Mucosa of rectum (tissue), 2 donors: ENCODE data around the gene PRRX2.

Experiments used
- H3K27ac ChIP-seq, 2 donors: one replicate each; pipeline ENCODE4 v1.7.0; 2013; ENCODE audit warnings: inconsistent platforms in 2 of 2, low read depth in 2 of 2, low read length in 2 of 2
- H3K27me3 ChIP-seq, 2 donors: one replicate each; pipeline ENCODE4 v1.7.0; 2013; ENCODE audit warnings: low read length in 2 of 2; ENCODE audit not compliant: control insufficient read depth in 2 of 2, insufficient read depth in 2 of 2
- H3K36me3 ChIP-seq, 2 donors: one replicate each; pipeline ENCODE4 v1.7.0; 2013; ENCODE audit warnings: low read length in 2 of 2; ENCODE audit not compliant: control insufficient read depth in 2 of 2, insufficient read depth in 2 of 2
- H3K4me1 ChIP-seq, 2 donors: one replicate each; pipeline ENCODE4 v1.7.0; 2013; ENCODE audit warnings: low read length in 2 of 2, mild to moderate bottlenecking in 1 of 2; ENCODE audit not compliant: control insufficient read depth in 2 of 2, insufficient read depth in 2 of 2
- H3K4me3 ChIP-seq, 2 donors: one replicate each; pipeline ENCODE4 v1.7.0; 2013; ENCODE audit warnings: low read length in 2 of 2
- H3K9ac ChIP-seq, 2 donors: one replicate each; pipeline ENCODE4 v1.7.0; 2013; ENCODE audit warnings: low read length in 2 of 2, low read depth in 1 of 2, mild to moderate bottlenecking in 1 of 2
- H3K9me3 ChIP-seq, 2 donors: one replicate each; pipeline ENCODE4 v1.7.0; 2013; ENCODE audit warnings: low read length in 2 of 2; ENCODE audit not compliant: control insufficient read depth in 2 of 2
- donor health status: healthy.
- donor health status: Normal muscosa, but diverticular disease.

PRRX2 gene

DNA sequence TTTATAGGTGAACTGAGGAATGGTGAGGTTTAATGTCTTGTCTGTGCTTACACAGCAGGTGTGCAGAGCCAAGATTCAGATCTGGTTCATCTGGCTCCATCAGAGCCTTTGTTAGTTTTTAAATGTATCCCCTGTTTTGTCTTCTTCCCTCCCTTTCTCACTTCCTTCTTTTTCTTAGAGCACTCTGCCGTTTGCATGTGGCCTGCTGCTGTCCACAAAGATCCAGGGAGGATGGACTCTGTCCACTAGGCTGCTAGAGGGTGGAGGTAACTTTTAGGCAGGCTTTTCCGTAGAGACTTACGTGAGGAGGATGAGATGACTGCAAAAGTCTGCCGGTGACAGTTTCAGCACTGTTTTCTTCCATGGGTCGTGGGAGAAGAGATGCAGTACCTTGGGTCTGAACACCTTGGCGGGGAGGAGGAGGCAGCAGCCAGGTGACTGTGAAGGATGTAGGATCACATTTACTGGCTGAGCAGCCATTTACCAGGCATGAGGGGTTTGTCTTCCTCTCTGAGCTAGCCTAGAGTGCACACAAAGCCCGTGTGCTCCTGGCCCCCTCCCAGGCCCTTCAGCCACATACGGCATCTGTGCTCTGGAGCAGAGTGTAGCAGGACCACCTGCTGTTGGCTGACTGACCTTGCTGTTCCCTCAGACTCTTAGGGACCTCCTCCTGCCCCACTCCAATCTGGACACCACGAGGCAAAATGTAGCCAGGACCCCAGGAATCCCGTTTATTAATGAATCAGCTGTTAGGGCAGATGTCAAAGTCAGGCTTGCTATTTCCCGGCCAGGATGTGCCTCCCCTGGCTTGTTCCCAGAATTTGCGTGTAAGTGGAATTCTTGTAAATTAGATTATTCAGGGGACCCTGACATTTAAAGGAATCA is 37.6 kb upstream of the PRRX2 start:
- Histone ChIP-seq H3K27ac (peak overlapping the region in 1 of 2 donors; percentile 94), H3K9me3 (no peaks in the 10 kb centered on the region), H3K9ac (peak overlapping the region in 1 of 2 donors; percentile 89), H3K4me1 (peaks cover 14 to 24% of the 10 kb centered on the region in 2 donors), H3K4me3 (peak overlapping the region; percentile 94 to 95), H3K27me3 (no peaks in the 10 kb centered on the region), H3K36me3 (peaks cover 5 to 9% of the 10 kb centered on the region in 2 donors)

DNA sequence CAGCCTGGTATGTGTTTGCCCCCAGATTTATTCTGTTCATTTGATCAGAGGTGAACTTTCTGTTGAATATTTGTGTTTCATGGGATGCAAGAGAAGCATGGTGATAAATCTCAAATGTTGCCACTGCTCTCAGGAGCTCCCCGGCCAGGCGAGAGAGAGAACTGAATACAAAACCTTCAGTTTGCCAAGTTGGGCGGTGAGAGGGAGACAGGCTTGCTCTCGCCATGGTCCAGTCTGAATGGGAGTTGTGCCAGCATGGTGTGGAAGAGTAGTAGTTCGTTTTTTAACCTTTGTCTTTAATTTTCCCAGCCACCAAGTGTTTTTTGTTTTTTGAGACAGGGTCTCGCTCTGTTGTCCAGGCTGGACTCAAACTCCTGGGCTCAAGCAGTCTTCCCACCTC is 36.7 kb upstream of the PRRX2 start:
- no peak overlapping the region for H3K27ac ChIP-seq
- peaks cover 14 to 24% of the 10 kb centered on the region in 2 donors for H3K4me1 ChIP-seq
- no peak overlapping the region for H3K4me3 ChIP-seq
- H3K27me3 ChIP-seq: no peaks in the 10 kb centered on the region
- no peaks in the 10 kb centered on the region for H3K9me3 ChIP-seq
- no peak overlapping the region for H3K9ac ChIP-seq
- peaks cover 13 to 16% of the 10 kb centered on the region in 2 donors for H3K36me3 ChIP-seq

DNA sequence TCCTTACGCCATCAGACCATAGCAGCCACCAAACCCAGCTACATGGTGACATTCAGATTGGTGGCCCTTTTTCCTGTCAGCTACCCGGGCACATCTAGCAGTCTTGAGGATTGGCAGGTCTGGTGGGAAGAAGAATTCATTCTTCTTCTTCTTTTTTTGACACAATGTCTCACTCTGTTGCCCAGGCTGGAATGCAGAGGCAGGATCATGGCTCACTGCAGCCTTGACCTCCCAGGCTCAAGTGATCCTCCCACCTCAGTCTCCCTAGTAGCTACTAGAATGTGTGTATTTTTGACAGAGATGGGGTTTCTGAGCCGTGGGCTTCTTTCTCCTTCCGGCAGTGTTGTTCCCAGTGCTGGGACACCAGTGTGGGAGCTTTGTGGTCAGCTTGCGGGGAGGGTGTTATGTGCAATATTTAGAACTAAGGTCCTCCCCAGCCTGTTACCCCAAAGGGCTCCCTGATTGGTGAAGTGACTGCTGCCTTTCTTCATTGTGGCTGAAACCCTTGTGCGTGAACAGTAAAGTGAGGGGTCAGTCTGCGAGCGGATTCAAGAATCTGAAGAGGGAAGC is 36.1 kb upstream of the PRRX2 start:
- Histone ChIP-seq H3K9ac (no peak overlapping the region), H3K9me3 (no peaks in the 10 kb centered on the region), H3K27ac (no peak overlapping the region), H3K27me3 (no peaks in the 10 kb centered on the region), H3K36me3 (peaks cover 18 to 21% of the 10 kb centered on the region in 2 donors), H3K4me3 (no peak overlapping the region), H3K4me1 (peaks cover 14 to 22% of the 10 kb centered on the region in 2 donors)

DNA sequence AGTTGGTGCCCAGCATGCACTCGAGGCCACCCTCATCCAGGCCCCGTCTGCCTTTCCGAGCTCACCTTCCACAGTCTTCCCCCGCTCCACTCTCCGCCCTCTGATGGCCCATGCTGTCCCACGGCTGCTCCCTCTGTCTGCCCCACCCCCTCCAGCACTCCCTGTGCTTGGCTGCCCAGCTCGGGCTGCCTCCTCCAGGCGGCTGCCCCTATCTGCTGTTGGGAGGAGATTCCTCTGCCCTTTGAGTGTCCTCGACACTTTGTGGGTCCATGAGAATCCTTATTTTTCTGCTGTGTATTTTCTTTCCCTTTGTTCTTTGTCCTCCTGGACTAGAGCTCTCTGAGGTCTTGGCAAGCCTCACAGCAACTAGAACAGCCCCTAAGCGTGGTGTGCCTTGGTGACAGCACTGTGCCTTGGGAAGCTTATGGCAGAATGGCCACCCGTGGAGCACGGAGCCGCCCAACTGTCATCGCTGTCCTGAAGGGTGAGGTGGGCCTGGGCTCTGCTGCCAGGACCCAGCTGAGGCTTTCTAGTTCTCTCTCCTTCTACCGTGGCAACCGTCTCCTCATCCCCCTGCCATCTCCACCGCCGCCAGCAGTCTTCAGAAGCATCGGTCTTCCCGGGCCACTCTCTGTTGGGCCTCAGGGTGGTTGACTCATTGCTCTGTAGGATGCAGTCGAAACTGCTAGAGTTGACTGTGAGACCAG is 34.3 kb upstream of the PRRX2 start:
- Histone ChIP-seq H3K27me3 (no peaks in the 10 kb centered on the region), H3K9me3 (no peaks in the 10 kb centered on the region), H3K4me3 (no peak overlapping the region), H3K4me1 (peaks cover 14 to 22% of the 10 kb centered on the region in 2 donors), H3K27ac (no peak overlapping the region), H3K9ac (no peak overlapping the region), H3K36me3 (peaks cover 32 to 37% of the 10 kb centered on the region in 2 donors)

DNA sequence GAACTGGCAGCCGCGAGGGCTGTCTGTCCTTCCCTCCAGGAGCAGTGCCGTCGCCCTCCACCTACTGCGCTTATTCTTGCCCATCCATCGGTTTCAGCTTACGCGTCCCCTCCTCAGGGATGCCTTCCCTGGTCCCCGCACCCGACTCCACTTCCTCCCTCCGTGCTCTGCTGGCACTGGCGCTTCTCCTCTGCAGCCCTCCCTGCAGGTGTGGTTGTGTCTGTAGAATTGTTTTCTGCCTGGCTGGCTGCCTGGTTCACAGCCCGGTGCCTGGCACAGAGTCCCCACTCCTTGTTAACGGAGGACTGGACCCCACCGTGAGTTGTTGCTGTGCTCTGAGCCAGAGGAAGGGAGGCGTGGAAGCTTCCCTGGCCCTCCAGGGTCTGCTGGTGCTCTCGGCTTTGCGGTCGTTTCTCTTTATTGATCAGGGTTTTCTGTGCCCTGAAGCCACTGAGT is 33.7 kb upstream of the PRRX2 start:
- Histone ChIP-seq H3K36me3 (peaks cover 32 to 39% of the 10 kb centered on the region in 2 donors), H3K27me3 (no peaks in the 10 kb centered on the region), H3K9me3 (no peaks in the 10 kb centered on the region), H3K27ac (no peak overlapping the region), H3K4me1 (peaks cover 13 to 19% of the 10 kb centered on the region in 2 donors), H3K4me3 (no peak overlapping the region), H3K9ac (no peak overlapping the region)

DNA sequence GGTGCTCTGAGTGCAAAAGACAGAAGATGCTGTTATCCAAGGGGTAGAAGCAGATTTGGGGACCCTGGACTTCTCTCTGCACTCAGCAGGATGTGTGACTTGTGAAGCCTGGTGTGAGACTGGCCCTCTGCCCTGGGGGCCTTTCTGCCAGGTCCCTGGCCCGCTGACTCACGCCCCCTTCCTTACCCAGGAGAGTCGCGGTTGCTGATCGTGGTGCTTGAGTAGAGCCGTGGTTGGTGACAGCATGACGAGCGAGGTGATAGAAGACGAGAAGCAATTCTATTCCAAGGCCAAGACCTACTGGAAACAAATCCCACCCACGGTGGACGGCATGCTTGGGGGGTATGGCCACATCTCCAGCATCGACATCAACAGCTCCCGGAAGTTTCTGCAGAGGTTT is 33.0 kb upstream of the PRRX2 start:
- Histone ChIP-seq H3K36me3 (peaks cover 38 to 46% of the 10 kb centered on the region in 2 donors), H3K9me3 (no peaks in the 10 kb centered on the region), H3K27ac (no peak overlapping the region), H3K4me3 (no peak overlapping the region), H3K4me1 (peaks cover 6 to 11% of the 10 kb centered on the region in 2 donors), H3K27me3 (no peaks in the 10 kb centered on the region), H3K9ac (no peak overlapping the region)

DNA sequence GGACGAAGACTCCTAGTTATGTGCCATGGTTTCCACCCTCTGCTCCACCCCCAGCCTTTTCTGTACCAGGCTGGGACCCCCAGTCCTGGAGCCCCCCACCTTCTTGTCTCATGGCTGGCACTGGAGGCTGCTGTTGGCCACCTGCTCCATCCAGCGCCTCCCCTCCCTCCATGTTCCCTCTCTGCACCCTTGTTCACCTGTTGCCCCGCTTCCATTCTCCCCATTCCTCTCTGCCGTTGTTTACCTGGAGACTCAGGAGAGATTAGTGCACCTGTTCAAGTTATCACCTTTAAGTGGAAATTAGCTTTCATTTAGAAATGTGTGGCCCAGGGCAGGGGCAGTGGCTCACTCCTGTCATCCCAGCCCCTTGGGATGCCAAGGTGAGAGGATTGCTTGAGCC is 32.2 kb upstream of the PRRX2 start:
- Histone ChIP-seq H3K36me3 (peaks cover 46 to 53% of the 10 kb centered on the region in 2 donors), H3K27ac (no peak overlapping the region), H3K4me3 (no peak overlapping the region), H3K4me1 (peaks cover 0 to 4% of the 10 kb centered on the region in 2 donors), H3K27me3 (no peaks in the 10 kb centered on the region), H3K9me3 (no peaks in the 10 kb centered on the region), H3K9ac (no peak overlapping the region)

DNA sequence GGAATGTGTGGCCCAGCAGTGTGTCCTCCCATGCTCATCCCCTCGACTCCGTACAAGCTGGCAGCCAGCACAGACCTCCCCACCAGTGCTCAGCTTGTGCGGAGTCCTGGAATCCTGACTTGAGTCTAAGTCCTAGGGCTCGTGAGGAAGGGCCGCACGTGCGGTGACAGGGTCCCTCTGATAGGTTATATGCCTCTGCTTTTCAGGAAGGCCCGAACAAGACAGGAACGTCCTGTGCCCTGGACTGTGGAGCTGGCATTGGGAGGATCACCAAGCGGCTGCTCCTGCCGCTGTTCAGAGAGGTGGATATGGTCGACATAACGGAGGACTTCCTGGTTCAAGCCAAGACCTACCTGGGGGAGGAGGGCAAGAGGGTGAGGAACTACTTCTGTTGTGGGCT is 31.6 kb upstream of the PRRX2 start:
- no peaks in the 10 kb centered on the region for H3K9me3 ChIP-seq
- H3K4me3 ChIP-seq: no peak overlapping the region
- no peaks in the 10 kb centered on the region for H3K27me3 ChIP-seq
- peaks cover 51 to 59% of the 10 kb centered on the region in 2 donors for H3K36me3 ChIP-seq
- H3K4me1 ChIP-seq: no peaks in the 10 kb centered on the region
- no peak overlapping the region for H3K9ac ChIP-seq
- no peak overlapping the region for H3K27ac ChIP-seq

DNA sequence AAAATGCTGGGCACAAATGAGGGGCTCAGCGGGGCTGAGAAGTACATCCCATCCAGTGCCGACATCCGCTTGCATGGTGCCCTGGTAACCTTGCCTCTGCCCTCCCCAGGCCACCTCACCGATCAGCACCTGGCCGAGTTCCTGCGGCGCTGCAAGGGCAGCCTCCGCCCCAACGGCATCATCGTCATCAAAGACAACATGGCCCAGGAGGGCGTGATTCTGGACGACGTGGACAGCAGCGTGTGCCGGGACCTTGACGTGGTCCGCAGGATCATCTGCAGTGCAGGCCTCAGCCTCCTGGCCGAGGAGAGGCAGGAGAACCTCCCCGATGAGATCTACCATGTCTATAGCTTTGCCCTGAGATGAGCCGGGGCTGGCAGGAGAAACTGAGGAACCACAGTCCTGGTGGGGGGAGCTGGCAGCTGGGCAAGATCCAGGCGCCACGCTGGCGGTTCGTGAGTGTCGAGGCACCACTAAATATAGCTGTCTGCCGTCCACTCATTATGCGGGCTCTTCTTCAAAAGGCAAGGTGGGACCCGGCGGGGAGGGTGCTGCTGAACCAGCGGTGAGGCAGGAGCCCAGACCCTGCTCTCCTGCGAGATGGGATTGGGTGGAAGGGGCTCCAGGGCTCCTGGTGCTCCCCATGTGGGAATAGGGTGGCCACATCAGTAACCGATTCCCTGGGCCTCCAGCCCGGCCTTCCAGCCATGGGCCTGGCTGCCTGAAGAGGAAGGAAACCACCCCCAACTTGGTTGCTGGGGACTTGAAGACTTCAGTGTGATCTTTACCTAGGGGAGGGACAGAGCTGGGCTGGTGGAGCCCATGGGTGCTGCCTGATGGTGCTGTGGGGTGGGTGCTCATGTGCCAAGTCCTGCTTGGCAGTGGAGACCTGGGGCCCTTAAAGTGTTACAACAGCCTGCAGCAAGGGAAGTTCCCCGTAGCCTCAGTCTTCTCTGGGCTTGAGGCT is 30.1 kb upstream of the PRRX2 start:
- H3K9me3 ChIP-seq: no peaks in the 10 kb centered on the region
- no peak overlapping the region for H3K9ac ChIP-seq
- no peak overlapping the region for H3K4me3 ChIP-seq
- H3K27ac ChIP-seq: no peak overlapping the region
- peaks cover 57 to 62% of the 10 kb centered on the region in 2 donors for H3K36me3 ChIP-seq
- H3K4me1 ChIP-seq: peaks cover under 1 to 2% of the 10 kb centered on the region in 2 donors
- H3K27me3 ChIP-seq: no peaks in the 10 kb centered on the region
